Hematopoietic multipotent progenitor cell treated with erythropoietin and hydrocortisone succinate and interleukin-3 and kit ligand, for 8 days (in vitro differentiated cells): ENCODE data around the gene LDLRAP1.

Experiments used
- DNase-seq: peaks from one replicate; pipeline ENCODE4 v3.0.0-alpha.2; 2015

LDLRAP1 gene

DNA sequence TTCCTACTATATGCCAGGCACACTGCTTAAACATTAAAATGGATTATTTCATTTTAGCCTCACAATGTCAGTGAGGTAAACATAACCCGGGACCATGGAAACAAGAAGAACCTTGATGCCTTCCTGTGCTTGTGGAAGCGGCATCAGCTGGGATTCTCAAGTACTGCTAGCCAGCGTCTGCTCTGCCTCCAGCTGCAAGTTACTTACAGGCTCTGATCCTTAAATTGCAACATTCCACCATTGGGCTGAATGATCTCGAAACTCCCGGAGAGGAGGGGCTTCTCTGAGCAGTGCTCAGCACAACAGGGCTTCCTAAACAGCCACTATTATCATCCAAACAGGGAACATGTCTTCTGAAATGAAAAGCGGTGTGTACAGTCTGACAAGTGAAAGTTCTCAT is 66.5 kb downstream of the LDLRAP1 start:
- DNase-seq = no peak

DNA sequence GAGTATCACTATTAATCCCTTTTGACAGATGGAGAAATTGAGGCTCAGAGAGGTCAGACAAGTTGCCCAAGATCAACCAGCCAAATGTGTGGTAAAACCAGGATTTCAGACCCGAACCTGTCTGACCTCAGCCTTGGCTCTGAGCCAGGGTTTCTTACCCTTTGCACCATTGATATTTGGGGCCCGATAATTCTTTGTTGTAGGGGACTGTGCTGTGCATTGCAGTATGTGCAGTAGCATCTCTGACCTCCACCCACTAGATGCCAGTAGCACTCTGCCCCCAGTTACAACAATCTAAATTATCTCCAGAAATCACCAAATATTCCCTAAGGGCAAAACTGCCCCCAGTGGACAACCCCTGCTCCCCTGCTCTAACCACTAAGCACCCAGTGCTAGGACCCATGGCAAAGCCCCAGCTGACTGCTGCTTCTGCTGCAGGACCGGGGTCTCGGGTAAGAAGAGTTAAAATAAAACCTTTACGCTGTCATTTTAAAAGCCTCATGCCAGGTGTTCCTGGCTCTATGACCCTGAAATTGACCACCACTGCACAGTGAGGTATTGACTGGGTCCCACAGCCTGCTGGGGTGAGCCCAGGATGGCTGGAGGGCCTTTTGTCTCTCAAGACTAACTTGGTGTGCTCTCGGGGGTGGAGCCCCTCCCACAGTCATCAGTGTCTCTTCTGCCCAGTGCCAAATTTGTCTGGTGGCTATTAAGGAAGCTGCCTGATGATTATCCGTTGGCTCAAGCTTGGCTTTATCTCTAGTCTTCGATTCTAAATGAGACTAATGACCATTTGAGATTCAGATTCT is 67.6 kb downstream of the LDLRAP1 start:
- peak; percentile 26 for DNase-seq

DNA sequence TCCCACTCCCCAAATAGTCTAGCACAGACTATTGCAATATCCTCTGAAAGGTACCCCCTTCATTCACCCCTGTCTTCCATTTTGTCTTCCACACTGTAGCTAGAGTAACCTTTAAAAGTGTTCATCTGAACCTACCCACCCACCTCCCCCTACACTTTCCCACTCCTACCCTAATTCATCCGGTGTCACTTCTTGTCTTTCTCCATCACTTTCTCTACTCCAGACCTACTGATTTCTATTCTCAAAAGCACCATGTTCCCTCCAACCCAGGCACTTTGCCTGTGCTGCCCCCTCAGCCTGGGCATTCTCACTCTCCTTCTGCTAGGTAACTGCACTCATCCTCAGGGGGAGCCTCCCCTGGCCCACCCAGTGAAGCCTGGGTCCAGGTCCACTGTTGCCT is 68.4 kb downstream of the LDLRAP1 start:
- no peak for DNase-seq

DNA sequence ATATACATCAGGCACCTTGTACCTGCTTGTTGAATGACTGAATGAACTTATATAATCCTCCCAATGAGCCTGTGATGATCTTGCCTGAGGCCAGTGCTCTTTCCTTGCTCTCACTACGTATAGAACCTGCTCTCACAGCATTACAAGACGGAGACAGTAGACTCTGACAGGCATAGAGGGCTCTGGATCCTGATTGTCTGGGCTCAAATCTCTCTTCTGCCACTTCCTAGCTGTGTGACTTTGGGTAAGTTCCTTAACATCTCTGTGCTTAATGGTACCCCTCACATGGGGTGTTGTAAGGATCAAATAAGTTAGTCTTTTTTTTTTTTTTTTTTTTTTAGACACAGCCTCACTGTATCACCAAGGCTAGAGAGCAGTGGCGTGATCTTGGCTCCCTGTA is 69.0 kb downstream of the LDLRAP1 start:
- DNase-seq = no peak

DNA sequence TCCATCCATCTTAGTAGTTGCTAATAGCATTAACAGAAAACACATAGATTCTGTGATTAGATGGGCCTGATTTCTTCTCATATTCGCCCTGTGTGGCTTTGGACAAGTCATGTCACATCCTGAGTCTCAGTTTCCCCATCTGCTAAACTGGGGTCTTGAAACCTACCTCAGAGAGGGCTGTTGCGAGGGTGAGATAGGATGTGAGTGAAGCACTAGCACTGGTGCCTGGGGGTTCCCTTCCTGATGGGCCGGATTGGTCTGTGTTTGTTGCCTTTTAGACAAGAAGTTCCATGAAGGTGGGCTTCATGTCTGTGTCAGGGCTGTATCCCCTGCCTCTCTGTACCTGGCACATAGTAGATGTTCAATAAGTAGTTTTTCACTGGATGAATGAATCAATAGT is 69.7 kb downstream of the LDLRAP1 start:
- no peak for DNase-seq

DNA sequence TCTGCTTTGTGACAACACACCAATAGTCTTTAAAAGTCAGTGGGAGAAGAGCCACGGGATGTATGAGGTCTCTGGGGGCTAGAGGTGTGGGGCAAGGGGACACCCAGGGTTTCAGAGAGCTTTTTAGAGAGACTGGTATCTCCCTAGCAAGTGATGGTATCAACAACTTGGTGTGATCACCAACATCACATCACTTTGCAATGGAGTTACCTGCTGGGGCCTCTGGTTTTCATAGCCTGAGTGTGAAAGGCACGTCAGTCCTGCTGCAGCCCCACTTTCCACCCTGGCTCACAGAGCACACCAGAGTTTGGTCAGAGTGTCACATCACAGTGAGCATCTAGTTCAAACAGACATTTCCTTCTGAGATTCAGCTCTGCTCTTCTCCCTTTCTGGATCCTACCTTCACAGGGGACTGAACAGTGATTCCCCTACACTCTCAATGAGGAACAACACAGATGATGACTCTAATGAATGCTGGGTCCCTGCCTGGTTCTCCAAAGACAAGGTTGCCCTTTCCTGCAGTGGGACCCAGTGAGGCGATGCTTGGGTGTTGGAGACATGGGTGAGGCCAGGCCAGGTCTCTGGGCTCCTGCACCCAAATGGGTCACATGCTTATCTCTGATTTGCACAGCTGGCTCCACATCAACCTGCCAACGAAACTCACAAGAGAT is 71.2 kb downstream of the LDLRAP1 start:
- no peak for DNase-seq

DNA sequence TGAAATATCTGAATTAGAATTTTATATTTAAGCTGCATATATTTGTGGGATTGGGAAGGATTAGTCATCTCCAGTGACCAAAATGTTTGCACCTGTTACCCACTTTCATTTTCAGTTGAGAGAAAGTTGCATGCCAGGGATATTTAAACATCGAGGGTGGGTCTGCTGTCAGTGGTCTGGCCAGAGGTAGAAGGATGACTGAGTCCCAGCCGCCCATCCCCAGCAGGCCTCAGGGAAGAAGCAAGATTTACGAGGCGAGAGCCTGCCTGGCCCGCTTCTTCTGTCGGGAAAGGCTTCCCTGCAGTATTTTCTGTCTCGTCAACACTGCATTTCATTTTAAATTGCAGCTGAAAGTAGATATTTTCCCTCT is 71.8 kb downstream of the LDLRAP1 start:
- no peak for DNase-seq

DNA sequence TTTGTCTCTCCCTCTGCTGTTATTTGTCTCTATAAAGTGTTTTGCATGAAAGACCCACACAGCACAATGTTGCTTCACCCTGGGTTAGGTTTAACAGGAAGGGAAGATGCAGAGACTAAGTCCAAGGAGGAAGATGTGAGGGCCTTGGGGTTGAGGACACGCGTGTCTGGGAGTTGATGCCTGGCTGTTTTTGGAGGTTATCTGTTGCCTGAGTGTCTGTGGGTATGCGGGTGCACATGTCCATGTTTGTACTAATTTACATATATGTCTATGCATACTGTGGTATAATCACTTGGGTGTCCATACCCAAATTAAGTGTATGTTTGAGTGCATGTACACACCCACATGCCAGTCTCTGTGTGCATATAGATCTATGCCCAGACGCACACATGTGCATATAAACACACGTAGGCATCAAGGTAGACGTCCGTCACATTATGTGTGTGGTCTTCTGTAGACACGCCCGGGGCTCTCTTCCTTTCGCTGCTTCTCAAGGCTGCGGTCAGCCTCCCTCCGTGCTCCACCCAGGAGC is 72.2 kb downstream of the LDLRAP1 start:
- no peak for DNase-seq

DNA sequence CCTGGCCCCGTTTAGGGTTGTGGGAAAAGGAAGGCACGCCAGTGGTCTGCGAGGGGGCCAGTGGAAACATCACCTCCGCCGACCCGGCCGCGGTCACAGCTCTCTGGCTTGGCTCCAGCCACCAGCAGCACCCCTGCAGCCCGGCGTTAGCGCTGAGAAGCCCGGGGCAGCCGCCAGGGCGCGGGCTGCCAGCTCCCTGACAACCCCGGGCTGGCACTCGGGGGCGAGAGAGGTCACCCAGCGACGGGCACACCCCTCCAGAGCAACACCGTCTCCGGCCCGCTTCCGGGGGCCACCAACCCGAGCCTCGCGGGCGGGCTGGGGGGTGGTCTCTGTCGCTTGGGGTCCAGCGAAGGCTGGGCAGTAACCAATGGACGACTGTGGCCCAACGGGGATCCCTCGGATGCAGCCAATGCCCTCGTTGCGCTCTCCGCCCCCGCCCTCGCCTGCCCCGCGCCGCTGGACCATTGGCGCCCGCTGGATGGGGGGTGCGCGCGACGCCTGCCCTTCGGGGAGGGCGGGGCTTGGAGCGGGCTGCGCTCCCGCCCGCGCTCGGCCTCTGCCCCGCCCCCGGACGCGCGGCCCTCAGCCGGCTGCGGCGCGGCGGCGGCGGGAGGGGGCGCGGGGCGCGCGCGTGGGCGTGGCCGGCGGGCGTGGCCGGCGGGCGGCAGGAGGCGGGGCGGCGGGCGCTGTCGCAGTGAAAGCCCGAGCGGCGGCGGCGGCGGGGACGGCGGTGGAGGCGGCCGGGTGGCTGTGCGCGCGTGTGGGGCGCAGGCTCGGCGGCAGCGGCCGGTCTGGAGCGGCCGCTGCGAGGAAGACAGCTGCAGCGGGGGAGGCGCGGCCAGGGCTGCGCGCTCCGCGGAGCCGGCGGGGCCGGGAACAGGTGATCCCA is 72.9 kb downstream of the LDLRAP1 start, which contains the start of gene MAN1C1:
Gene MAN1C1 (plus strand): TSS at position 697 of the 892 bp plus-strand sequence. CDS start 1,007 bp downstream, outside the sequence.
- peak; percentile 84 for DNase-seq

DNA sequence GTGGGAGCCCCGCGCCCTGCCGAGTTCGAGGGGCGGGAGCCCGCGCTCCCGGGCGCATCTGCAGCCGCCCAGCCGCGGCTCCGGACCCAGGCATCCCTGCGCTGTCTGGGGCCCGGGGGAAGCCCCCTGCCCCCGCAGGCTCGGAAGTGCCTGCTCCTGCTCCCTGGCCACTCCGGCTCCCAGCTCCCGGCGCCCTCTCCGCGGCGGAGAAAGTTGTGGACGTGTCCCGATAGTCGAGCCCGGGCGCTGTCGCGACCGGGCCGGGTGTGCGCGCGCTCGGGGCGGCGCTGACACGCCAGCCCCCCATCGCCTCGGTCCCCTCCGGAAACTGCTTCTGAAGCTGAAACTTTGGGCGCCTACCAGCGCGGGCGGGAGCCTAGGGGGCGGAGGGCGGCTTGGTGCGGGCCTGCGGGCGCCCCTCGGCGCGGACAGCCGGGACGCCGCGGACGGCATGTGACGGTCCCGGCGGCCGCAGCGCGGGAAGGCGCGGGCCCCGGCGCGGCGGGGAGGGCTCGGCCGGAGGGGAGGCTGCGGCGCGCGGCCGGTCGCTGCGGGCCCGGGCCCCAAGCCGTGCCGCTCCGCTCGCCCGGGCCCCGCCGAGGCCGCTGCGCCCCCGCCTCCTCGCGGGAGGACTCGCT is 73.7 kb downstream of the LDLRAP1 start:
- DNase-seq = no peak

DNA sequence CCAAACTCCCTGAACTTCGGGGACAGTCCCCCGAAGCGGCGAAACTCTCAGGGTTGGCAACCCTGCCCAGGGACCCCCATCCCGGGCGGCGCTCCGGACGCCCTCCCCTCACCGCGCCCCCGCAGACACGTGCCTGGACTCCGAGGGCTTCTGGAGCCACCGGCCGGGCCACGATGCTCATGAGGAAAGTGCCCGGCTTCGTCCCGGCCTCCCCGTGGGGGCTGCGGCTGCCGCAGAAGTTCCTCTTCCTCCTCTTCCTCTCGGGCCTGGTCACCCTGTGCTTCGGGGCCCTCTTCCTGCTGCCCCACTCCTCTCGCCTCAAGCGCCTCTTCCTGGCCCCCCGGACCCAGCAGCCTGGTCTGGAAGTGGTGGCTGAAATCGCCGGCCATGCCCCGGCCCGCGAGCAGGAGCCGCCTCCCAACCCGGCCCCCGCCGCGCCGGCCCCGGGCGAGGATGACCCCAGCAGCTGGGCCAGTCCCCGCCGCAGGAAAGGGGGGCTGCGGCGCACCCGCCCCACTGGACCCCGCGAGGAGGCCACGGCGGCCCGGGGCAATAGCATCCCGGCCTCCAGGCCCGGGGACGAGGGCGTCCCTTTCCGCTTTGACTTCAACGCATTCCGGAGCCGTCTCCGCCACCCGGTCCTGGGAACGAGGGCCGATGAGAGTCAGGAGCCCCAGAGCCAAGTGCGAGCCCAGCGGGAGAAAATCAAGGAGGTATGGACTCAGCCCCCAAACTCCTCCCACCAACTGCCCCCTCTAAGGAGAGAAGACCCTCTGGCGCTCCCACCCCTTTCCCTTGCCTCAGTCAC is 74.4 kb downstream of the LDLRAP1 start:
- DNase-seq = no peak

DNA sequence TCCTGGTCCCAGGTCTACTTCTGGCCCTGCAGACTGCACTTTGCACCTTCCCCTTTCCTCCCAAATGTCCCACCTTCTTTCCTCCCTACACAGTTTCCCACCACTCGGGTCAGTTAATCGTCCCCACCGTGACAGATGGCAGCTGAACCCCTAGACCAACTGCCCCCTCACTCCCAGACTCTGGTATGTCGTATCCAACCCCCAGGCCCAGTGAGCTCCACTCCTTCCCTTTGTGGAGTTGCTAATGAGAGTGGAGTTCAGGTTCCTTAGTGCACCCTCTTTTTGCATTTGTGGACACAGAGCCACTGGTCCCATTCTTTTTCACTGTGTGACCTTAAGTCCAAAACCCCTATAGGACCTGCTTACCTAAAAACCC is 75.0 kb downstream of the LDLRAP1 start:
- no peak for DNase-seq
